Neural crest cell (in vitro differentiated cells): ENCODE measurements around the gene EZR. TPM values are rescaled to one million over a fixed set of nuclear protein-coding genes. Genes with fewer than 3 reads are reported as not detected.

Source experiments
- DNase-seq: peaks from one replicate; pipeline ENCODE4 v3.0.0; 2021; ENCODE audit warnings: low read depth, mixed read lengths, low spot score
- H3K27ac Mint-ChIP-seq: one replicate; pipeline ENCODE4 v1.8.0; 2021; ENCODE audit warnings: mild to moderate bottlenecking, mixed read lengths; ENCODE audit not compliant: unreplicated experiment
- H3K27me3 Mint-ChIP-seq: 2 replicates; pipeline ENCODE4 v1.8.0; 2021; ENCODE audit warnings: low read depth, mild to moderate bottlenecking, mixed read lengths
- H3K36me3 Mint-ChIP-seq: 2 replicates; pipeline ENCODE4 v1.8.0; 2021; ENCODE audit warnings: low read depth, mild to moderate bottlenecking, mixed read lengths
- H3K4me1 Mint-ChIP-seq: 2 replicates; pipeline ENCODE4 v1.8.0; 2021; ENCODE audit warnings: mixed read lengths
- H3K4me3 Mint-ChIP-seq: one replicate; pipeline ENCODE4 v1.8.0; 2021; ENCODE audit warnings: mild to moderate bottlenecking, mixed read lengths
- H3K9me3 Mint-ChIP-seq: 2 replicates; pipeline ENCODE4 v1.8.0; 2021; ENCODE audit warnings: mixed read lengths
- total RNA-seq: library from RNA; stranded (reverse); gene quantifications from 2 replicates; pipeline ENCODE4 v1.2.1, GENCODE V29; 2021
- TF ChIP-seq, protein P1 (sequence below): fragments of 200-600 bp; sonication (generic); conservative IDR thresholded peaks from 2 replicates; pipeline ENCODE4 v1.5.0; 2021; ENCODE audit warnings: antibody characterized with exemption, mild to moderate bottlenecking

The EZR gene
- total RNA-seq, 1 donor from 2014 or later = 88.2 TPM

DNA sequence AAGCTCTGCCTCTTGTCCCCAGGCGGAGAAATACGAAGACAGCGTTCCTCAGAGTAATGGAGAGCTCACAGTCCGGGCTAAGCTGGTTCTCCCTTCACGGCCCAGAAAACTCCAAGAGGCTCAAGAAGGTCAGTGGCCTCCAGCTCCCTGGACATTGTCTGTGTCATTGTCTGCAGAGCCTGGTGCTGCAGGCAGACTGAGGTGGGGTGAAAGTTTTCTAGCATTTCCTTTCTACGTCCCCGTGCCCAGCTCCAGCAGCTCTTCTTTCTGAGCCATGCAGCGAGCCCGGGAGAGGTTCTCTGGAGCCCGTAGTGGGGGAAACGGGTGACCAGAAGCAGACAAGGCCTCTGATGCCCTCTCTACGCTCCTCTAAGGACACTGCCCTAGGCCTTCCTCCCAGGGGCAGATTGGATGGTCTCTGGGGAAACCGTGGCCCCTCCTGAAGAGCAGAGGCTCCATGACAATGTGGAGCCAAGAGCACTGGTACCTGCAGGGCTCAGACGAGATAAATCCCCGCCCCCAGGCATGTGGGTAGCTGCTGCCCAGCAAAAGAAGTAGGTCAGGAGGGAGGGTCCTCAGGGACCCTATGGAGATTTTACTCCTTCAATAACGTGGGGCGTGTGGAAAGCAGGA, 58.4 kb downstream of the EZR start:
- TF ChIP-seq, protein P1, sequence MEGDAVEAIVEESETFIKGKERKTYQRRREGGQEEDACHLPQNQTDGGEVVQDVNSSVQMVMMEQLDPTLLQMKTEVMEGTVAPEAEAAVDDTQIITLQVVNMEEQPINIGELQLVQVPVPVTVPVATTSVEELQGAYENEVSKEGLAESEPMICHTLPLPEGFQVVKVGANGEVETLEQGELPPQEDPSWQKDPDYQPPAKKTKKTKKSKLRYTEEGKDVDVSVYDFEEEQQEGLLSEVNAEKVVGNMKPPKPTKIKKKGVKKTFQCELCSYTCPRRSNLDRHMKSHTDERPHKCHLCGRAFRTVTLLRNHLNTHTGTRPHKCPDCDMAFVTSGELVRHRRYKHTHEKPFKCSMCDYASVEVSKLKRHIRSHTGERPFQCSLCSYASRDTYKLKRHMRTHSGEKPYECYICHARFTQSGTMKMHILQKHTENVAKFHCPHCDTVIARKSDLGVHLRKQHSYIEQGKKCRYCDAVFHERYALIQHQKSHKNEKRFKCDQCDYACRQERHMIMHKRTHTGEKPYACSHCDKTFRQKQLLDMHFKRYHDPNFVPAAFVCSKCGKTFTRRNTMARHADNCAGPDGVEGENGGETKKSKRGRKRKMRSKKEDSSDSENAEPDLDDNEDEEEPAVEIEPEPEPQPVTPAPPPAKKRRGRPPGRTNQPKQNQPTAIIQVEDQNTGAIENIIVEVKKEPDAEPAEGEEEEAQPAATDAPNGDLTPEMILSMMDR = no peak
- H3K36me3 Mint-ChIP-seq = no peaks in the 10 kb centered on the region
- no peaks in the 10 kb centered on the region for H3K27me3 Mint-ChIP-seq
- no peak overlapping the region for H3K27ac Mint-ChIP-seq
- no peaks in the 10 kb centered on the region for H3K4me1 Mint-ChIP-seq
- DNase-seq = no peak
- H3K9me3 Mint-ChIP-seq = no peaks in the 10 kb centered on the region
- H3K4me3 Mint-ChIP-seq = no peak overlapping the region

GRCh38 chr6:158759966-158760617, 59.1 kb downstream of the EZR start:
- no peaks in the 10 kb centered on the region for H3K4me1 Mint-ChIP-seq
- no peak overlapping the region for H3K4me3 Mint-ChIP-seq
- no peaks in the 10 kb centered on the region for H3K27me3 Mint-ChIP-seq
- TF ChIP-seq, protein P1 = no peak
- no peaks in the 10 kb centered on the region for H3K36me3 Mint-ChIP-seq
- DNase-seq = no peak
- no peaks in the 10 kb centered on the region for H3K9me3 Mint-ChIP-seq
- no peak overlapping the region for H3K27ac Mint-ChIP-seq

DNA sequence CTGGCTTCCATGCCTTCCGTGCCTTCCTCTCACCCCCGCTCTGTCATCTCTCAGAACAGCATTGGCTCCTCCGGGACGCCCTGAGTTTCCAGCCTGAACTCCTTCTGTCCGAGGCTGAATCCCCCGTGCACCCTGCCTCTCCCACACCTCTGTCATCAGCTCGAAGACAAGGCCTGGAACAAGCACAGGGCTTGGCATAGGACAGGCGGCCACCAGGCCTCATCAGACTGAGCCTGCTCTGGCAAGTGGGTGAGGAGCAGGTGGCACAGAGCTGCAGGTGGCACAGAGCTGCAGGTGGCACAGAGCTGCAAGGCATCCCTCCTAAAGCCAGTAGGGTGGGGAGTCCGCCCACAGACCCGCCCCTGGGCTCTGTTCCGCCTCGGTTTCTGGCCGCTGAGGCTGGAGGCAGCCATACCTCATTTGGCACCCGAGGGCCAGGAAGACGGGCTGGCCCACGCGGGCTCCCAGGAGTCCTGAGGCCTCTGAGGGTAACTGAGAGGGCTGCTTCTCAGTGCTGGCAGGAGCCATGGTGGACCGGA, 60.2 kb downstream of the EZR start:
- H3K27ac Mint-ChIP-seq = no peak overlapping the region
- no peaks in the 10 kb centered on the region for H3K36me3 Mint-ChIP-seq
- peaks cover 4% of the 10 kb centered on the region for H3K4me1 Mint-ChIP-seq

DNA sequence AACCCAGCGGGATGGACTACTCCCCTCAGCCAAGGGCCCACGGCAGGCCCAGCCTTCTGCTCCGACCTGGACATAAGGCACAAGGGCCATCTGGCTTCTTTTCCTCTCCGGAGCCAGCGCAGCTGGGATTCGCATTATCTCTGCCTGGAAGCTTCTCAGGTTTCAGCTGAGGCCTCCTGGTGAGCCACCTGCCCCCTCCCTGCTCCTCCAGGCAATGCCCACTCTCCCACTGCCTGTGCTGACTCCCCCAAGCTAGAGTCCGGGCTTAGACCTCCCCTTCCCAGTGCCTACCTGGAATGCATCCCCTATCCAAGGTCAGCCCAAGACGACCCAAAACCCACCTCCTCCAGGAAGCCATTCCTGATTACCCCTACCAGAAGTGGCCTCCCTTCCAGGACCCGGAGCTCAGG, 60.7 kb downstream of the EZR start:
- Mint-ChIP-seq H3K27ac (no peak overlapping the region), H3K36me3 (no peaks in the 10 kb centered on the region), H3K4me1 (peaks cover 4% of the 10 kb centered on the region), H3K27me3 (no peaks in the 10 kb centered on the region), H3K9me3 (no peaks in the 10 kb centered on the region), H3K4me3 (no peak overlapping the region)
- no peak for DNase-seq
- TF ChIP-seq, protein P1 = no peak

More for the DNA sequence above, 60.2 kb downstream of the EZR start:
- no peak for DNase-seq
- H3K27me3 Mint-ChIP-seq = no peaks in the 10 kb centered on the region
- TF ChIP-seq, protein P1 = no peak
- H3K9me3 Mint-ChIP-seq = no peaks in the 10 kb centered on the region
- no peak overlapping the region for H3K4me3 Mint-ChIP-seq

- no peak overlapping the region for H3K4me3 Mint-ChIP-seq
- H3K27me3 Mint-ChIP-seq = no peaks in the 10 kb centered on the region
- peaks cover 4% of the 10 kb centered on the region for H3K4me1 Mint-ChIP-seq
- no peaks in the 10 kb centered on the region for H3K9me3 Mint-ChIP-seq
- no peak for DNase-seq
- TF ChIP-seq, protein P1 = no peak
- no peaks in the 10 kb centered on the region for H3K36me3 Mint-ChIP-seq
- H3K27ac Mint-ChIP-seq = peak overlapping the region; percentile 91
Observed at GRCh38 chr6:158757753-158758090, 61.4 kb downstream of the EZR start.
